C1 segment of cervical spinal cord (tissue), 14 donors: Measurements from ENCODE around the gene KPNA6.
A peak's percentile ranks its signal among the peaks of the same experiment; 100 is the strongest.

ENCODE experiments used
- DNase-seq, 14 donors: peaks; one replicate each; lab custom pipeline; 2025; lab: John Stamatoyannopoulos, UW

Gene KPNA6

GRCh38 chr1:32187850-32188249 lies 80.0 kb downstream of the KPNA6 start:
- no peak for DNase-seq

GRCh38 chr1:32192220-32192948 lies 84.5 kb downstream of the KPNA6 start:
- DNase-seq: no peak

GRCh38 chr1:32194984-32195383 lies 87.1 kb downstream of the KPNA6 start:
- DNase-seq: no peak

- DNase-seq: no peak
These were observed 87.7 kb downstream of the KPNA6 start for GRCh38 chr1:32195531-32195930.

- DNase-seq: no peak
These were observed 88.3 kb downstream of the KPNA6 start for GRCh38 chr1:32195972-32196823.

GRCh38 chr1:32197074-32197473 lies 89.2 kb downstream of the KPNA6 start:
- DNase-seq: no peak

GRCh38 chr1:32197837-32198236 lies 90.0 kb downstream of the KPNA6 start:
- DNase-seq: no peak

GRCh38 chr1:32198237-32199042 lies 90.6 kb downstream of the KPNA6 start:
- no peak for DNase-seq

- no peak for DNase-seq
These were observed 91.3 kb downstream of the KPNA6 start for GRCh38 chr1:32199043-32199716.

- DNase-seq: peak in 7 of 14 donors; percentile 22 to 91 (median 37)
These were observed 91.8 kb downstream of the KPNA6 start for GRCh38 chr1:32199717-32200072.

- DNase-seq: peak in 12 of 14 donors; percentile 24 to 82 (median 56)
These were observed 92.6 kb downstream of the KPNA6 start, which contains the start of gene CCDC28B for GRCh38 chr1:32200226-32201010. Gene CCDC28B, plus strand, starts transcription at chr1:32200595. Its CDS starts 1,341 bp downstream, at chr1:32201936.

GRCh38 chr1:32201011-32201855 lies 93.4 kb downstream of the KPNA6 start:
- peak in 9 of 14 donors; percentile 33 to 69 (median 49) for DNase-seq

GRCh38 chr1:32204943-32205361 lies 97.1 kb downstream of the KPNA6 start:
- DNase-seq: no peak

GRCh38 chr1:32205401-32206370 lies 97.8 kb downstream of the KPNA6 start, which contains the start of gene IQCC:
Gene IQCC, plus strand, starts transcription at chr1:32205671. Its CDS starts 11 bp downstream, at chr1:32205682.
- peak in 13 of 14 donors; percentile 9 to 88 (median 73) for DNase-seq

- no peak for DNase-seq
These were observed 100.6 kb downstream of the KPNA6 start for GRCh38 chr1:32208469-32208868.

- DNase-seq: peak in 1 of 14 donors; percentile 14
These were observed 101.1 kb downstream of the KPNA6 start, which contains the start of gene DCDC2B for GRCh38 chr1:32208891-32209328. Gene DCDC2B, plus strand, starts transcription at chr1:32209089. Its CDS starts 5 bp downstream, at chr1:32209094.

- peak in 7 of 14 donors; percentile 4 to 39 (median 18) for DNase-seq
These were observed 108.0 kb downstream of the KPNA6 start for GRCh38 chr1:32215629-32216480.
